Esophagus (tissue), 2 donors: ENCODE results near the gene ZNF595. TPM values are rescaled to one million over a fixed set of nuclear protein-coding genes. Genes with fewer than 3 reads are reported as not detected.
A peak's percentile ranks its signal among the peaks of the same experiment; 100 is the strongest.
"Not testable (repeated sequence)": the region's sequence is repeated elsewhere in the genome, so short reads cannot be mapped to it uniquely, and the experiment has no call there.

Experiments
- H3K27ac ChIP-seq, 2 donors: one replicate each; pipeline ENCODE4 v1.5.1; 2013; ENCODE audit warnings: low read depth in 2 of 2, mild to moderate bottlenecking in 2 of 2, inconsistent platforms in 1 of 2, low read length in 1 of 2, moderate library complexity in 1 of 2
- H3K27me3 ChIP-seq, 2 donors: one replicate each; pipeline ENCODE4 v1.6.1; 2013; ENCODE audit warnings: low read length in 2 of 2, control low read depth in 1 of 2, mild to moderate bottlenecking in 1 of 2; ENCODE audit not compliant: insufficient read depth in 2 of 2, control insufficient read depth in 1 of 2
- H3K36me3 ChIP-seq, 2 donors: one replicate each; pipeline ENCODE4 v1.6.1; 2013; ENCODE audit warnings: low read length in 1 of 2; ENCODE audit not compliant: control insufficient read depth in 2 of 2, insufficient read depth in 2 of 2
- H3K4me1 ChIP-seq, 2 donors: one replicate each; pipeline ENCODE4 v1.6.1; 2013; ENCODE audit warnings: low read length in 1 of 2; ENCODE audit not compliant: control insufficient read depth in 2 of 2, insufficient read depth in 2 of 2
- H3K4me3 ChIP-seq, 2 donors: one replicate each; pipeline ENCODE4 v1.5.1; 2013; ENCODE audit warnings: low read length in 2 of 2, mild to moderate bottlenecking in 2 of 2, low read depth in 1 of 2, moderate library complexity in 1 of 2
- H3K9me3 ChIP-seq, 2 donors: one replicate each; pipeline ENCODE4 v1.6.1; 2013; ENCODE audit warnings: mild to moderate bottlenecking in 2 of 2, low read depth in 1 of 2, low read length in 1 of 2, moderate library complexity in 1 of 2; ENCODE audit not compliant: control insufficient read depth in 2 of 2, insufficient read depth in 1 of 2
- WGBS, 2 donors: extraction: QIAGEN DNeasy Blood & Tissue Kit; methylation state at CpG; one replicate each; pipeline ENCODE4 v1.1.7; 2013; 5-methylcytosine and 5-hydroxymethylcytosine counted together
- polyA plus RNA-seq, 2 donors: library from polyadenylated mRNA; stranded (reverse); fragments of 200-250 nt; gene quantifications; one replicate each; pipeline ENCODE4 v1.2.3, GENCODE V29; 2013
- donor health status: healthy with polysubstance abuse.
- donor health status: Bipolar disorder and iron deficiency.

ZNF595 gene
- polyA plus RNA-seq, 2 donors, result 3.3 to 5.2 TPM

DNA sequence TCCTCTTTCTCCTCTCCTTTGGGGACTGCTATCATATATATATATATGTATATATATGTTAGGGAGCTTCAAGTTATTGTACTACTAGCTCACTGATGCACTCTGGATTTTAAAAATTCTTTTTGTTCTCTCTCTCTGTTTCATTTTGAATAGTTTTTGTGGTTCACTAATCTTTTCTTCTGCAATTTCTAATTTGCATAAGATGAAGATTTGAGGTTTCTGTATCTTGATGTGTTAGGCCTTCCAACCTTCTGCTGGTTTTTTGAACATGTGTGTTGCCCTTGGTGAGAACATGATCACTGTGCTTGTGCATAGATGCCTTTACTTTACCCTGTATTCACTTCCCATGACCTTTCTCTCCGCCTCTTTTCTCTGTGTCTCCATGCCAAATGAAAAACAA is 63.4 kb downstream of the ZNF595 start:
- Histone ChIP-seq H3K27me3 (no peaks in the 10 kb centered on the region), H3K4me3 (no peak overlapping the region), H3K36me3 (no peaks in the 10 kb centered on the region), H3K9me3 (no peaks in the 10 kb centered on the region), H3K27ac (no peak overlapping the region), H3K4me1 (no peaks in the 10 kb centered on the region)
- WGBS, 2 donors, result 89 to 97% methylated on average over 1 of the region's 1 CpG

DNA sequence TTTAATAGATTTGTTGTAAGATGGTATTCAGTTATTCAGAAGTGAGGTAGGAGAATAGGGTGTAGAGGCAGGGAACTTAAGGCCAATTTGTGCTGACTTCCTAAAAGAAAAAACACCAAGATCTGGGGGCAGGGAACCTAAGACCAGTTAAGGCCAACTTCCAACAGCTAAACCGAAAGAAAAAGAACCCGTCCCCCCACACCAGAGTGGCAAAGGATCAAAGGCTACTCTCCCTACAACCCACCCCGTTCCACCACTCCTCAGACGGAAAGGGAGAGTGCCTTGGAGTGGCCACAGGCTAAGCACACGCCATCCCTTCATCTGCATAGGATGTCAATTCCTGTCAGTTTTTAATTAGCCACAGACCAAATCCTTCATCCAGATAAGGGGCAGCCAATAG is 67.5 kb downstream of the ZNF595 start:
- Histone ChIP-seq H3K36me3 (no peaks in the 10 kb centered on the region), H3K27ac (no peak overlapping the region), H3K4me1 (peaks cover 2 to 3% of the 10 kb centered on the region in 2 donors), H3K27me3 (no peaks in the 10 kb centered on the region), H3K9me3 (no peaks in the 10 kb centered on the region), H3K4me3 (no peak overlapping the region)
- WGBS, 2 donors, result 77% methylated on average over 5 of the region's 5 CpGs

DNA sequence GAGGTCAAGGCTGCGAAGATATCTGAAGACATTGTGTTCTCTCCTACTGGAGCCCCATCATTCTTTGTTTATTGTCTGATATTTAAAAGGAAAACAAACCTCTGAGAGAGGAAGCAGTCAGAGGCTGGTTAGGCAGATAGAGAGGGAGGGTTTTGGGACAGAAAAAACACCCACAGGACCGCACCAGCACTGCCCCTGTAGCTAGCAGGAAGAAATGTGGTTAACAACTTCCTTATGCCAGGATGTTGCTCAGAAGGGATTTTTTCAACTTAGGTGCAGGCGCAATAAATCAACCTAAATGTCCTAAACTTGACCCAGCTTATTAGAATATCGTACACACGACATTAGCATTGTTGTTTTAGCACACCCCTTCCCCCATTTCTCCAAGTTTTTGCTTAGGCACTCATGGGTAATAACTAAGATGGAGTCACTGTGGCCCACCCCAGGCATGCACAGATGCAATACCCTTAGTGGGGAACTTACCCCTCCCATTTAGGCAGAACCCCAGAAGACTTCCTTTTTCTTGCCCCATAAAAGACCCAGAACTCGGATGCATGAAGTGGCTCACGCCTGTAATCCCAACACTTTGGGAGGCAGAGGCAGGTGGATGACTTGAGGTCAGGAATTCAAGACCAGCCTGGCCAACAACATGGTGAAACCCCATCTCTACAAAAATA is 68.4 kb downstream of the ZNF595 start:
- Histone ChIP-seq H3K27ac (no peak overlapping the region), H3K4me3 (no peak overlapping the region), H3K4me1 (peaks cover 6 to 7% of the 10 kb centered on the region in 2 donors), H3K9me3 (no peaks in the 10 kb centered on the region), H3K36me3 (no peaks in the 10 kb centered on the region), H3K27me3 (no peaks in the 10 kb centered on the region)
- 71 to 76% methylated on average over 7 of the region's 7 CpGs for WGBS, 2 donors

DNA sequence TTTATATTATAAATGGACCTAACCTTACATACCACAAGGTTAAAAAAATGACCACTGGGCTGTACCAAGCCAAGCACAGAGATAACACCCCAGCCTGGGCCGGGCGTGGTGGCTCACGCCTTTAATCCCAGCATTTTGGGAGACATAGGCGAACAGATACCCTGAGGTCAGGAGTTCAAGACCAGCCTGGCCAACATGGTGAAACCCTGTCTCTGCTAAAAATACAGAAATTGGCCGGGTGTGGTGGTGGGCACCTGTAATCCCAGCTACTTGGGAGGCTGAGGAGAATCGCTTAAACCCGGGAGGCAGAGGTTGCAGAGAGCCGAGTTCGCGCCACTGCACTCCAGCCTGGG is 70.8 kb downstream of the ZNF595 start:
- not testable (repeated sequence) for H3K4me1 ChIP-seq, H3K36me3 ChIP-seq, H3K27me3 ChIP-seq, H3K9me3 ChIP-seq
- Histone ChIP-seq H3K27ac (peak overlapping the region; percentile 71 to 96), H3K4me3 (peak overlapping the region in 1 of 2 donors; percentile 98)
- 45 to 46% methylated on average over 10 of the region's 10 CpGs for WGBS, 2 donors

DNA sequence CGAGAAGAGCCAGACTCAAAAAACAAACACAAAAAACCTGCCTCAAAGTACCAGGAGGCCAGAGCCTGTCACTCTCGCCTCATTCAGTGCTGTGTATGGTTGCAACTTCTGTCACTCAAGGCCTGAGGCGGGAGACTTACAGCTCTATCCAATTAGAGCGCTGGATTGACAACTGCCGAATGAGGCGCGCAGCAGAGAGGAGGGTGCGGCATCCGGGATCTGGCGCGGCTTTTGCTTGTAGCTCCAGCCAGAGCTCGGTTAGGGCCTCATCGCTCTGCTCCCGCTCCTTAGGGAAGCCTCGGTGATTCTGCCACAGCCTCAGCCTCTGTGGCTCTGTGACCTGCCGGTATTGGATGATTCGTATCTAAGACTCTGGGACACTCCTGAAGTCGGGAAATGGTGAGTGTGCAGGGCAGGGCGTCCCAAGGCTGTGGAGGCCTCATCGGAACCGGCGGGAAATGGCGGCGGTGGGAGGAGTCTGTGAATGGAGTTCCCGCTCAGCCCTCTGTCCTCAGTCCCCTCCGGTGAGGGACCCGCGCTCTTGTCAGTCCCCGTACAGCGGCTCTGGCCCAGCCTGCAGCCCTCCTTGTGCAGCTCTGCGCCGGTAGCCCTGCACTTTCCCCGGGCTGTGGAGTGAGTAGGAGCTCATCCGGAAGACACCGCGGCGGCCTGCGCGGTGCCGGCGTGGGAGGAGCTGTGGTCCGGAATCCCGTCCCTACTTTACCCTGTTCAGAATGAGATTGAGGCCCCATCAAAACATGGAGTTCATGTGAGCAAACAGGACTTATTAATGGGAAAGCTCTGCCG is 71.4 kb downstream of the ZNF595 start, which contains the start of gene ZNF718:
Gene ZNF718, plus strand, starts transcription at position 227 of the 807 bp plus-strand sequence. Its CDS starts 170 bp downstream, at position 397.
- H3K27me3 ChIP-seq, result no peaks in the 10 kb centered on the region
- no peaks in the 10 kb centered on the region for H3K9me3 ChIP-seq
- H3K4me1 ChIP-seq, result peaks cover 6 to 7% of the 10 kb centered on the region in 2 donors
- H3K36me3 ChIP-seq, result no peaks in the 10 kb centered on the region
- H3K27ac ChIP-seq, result peak within 1 kb of the TSS; percentile 95 to 96
- H3K4me3 ChIP-seq, result peak within 1 kb of the TSS; percentile 94 to 98
- 0 to 1% methylated on average over 44 of the region's 44 CpGs for WGBS, 2 donors

DNA sequence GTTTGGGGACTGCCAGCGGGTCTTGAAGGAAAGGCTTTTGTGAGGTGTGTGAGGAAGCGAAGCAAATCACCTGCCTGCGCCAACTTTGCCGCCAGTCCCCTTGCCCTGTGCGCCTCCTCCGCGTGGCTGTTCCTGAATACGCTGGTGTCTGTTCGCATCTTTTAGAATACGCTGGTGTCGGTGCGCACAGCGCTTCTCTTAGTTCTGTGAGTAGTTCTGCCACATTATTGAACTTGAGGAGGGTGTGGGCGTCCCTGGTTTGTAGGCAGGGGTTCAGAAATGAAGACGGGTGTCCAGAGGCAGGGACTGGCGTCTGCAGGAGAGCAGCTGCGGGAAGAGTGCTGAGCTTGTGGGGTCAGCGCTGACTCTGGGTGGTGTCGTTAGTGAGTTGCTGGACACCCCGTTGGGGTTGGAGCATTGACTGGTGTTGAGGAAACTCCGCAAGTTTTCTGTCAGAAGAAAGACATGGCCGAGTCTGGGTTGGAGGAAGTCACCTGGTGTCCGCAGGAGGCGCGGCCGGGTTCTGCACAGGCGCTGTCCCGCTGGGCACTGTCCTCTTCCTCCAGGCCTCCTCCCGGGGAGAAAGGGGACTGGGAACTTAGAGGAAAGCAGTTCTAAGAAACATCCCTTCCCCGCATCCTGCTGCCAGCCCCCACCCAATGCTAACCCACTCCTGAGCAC is 72.1 kb downstream of the ZNF595 start:
- Histone ChIP-seq H3K4me3 (peak overlapping the region; percentile 94 to 98), H3K27ac (peak overlapping the region; percentile 95 to 96), H3K36me3 (no peaks in the 10 kb centered on the region), H3K4me1 (peaks cover 6 to 7% of the 10 kb centered on the region in 2 donors), H3K27me3 (no peaks in the 10 kb centered on the region), H3K9me3 (no peaks in the 10 kb centered on the region)
- 1 to 2% methylated on average over 30 of the region's 30 CpGs for WGBS, 2 donors

DNA sequence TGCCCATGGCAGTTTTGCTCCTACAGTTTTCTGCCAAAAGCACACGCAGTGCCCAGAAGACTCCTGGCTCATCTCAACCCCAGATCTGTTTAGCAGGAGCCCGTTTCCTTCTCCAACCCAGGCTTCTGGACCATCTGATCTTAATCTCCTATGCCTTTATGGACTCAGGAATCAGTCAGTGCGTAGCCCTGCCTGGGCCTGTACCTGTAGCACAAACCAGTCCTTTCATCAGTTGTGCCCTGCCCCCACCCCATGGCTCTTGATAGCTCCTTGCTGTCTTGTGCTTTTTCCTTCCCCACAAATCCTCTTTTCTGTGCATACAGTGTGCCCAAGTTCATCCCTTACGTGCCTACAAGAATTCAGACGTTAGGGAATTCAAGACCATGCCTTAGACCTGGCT is 72.7 kb downstream of the ZNF595 start:
- H3K4me3 ChIP-seq, result peak overlapping the region; percentile 94 to 98
- peak overlapping the region; percentile 95 to 96 for H3K27ac ChIP-seq
- no peaks in the 10 kb centered on the region for H3K9me3 ChIP-seq
- no peaks in the 10 kb centered on the region for H3K27me3 ChIP-seq
- peaks cover 6 to 7% of the 10 kb centered on the region in 2 donors for H3K4me1 ChIP-seq
- 41 to 48% methylated on average over 5 of the region's 5 CpGs for WGBS, 2 donors
- H3K36me3 ChIP-seq, result no peaks in the 10 kb centered on the region

DNA sequence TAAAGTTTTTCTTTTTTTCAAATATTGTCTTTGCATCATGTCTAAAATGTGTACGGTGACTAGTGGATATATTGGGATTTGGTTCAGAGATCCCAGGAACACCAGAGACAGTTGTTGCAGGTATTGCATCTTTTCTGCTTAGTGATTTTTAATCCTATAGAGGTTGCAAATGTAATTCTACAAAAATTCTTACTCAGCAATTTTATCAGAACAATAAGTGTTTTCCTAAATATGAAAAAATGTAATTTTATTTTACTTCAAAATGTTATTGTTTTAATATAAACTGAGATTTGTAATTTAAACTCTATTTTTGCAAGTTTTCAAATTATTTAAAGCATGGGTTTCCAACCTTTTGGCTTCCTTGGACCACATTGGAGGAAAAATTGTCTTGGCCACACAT is 79.4 kb downstream of the ZNF595 start:
- Histone ChIP-seq H3K36me3 (peaks cover 0 to 12% of the 10 kb centered on the region in 2 donors), H3K9me3 (peaks cover 0 to 13% of the 10 kb centered on the region in 2 donors), H3K27me3 (no peaks in the 10 kb centered on the region), H3K4me1 (no peaks in the 10 kb centered on the region), H3K27ac (no peak overlapping the region), H3K4me3 (no peak overlapping the region)
- WGBS, 2 donors, result no CpG with 5 or more reads among the region's 1 CpG
